Ovary (tissue), 9 donors: Measurements from ENCODE around the gene GPATCH8. TPM values are rescaled to one million over a fixed set of nuclear protein-coding genes. Genes with fewer than 3 reads are reported as not detected.

Source experiments
- DNase-seq, 5 donors: peaks; one replicate each; pipeline ENCODE4 v3.0.0-alpha.2; 2019 to 2020
- H3K27ac ChIP-seq, 2 donors: fragments of 200-600 bp; one replicate each; pipeline versions ENCODE4 v1.5.1 to v1.8.0; 2019 to 2022
- H3K27me3 ChIP-seq: fragments of 200-600 bp; one replicate; pipeline ENCODE4 v1.8.0; 2022
- H3K36me3 ChIP-seq: fragments of 200-600 bp; sonication (generic); one replicate; pipeline ENCODE4 v1.5.1; 2019
- H3K4me1 ChIP-seq: one replicate; pipeline ENCODE4 v1.8.1; 2013; ENCODE audit warnings: mild to moderate bottlenecking, moderate library complexity; ENCODE audit not compliant: insufficient read depth
- H3K4me3 ChIP-seq: fragments of 200-600 bp; sonication (generic); one replicate; pipeline ENCODE4 v1.5.1; 2017
- H3K9me3 ChIP-seq, 2 donors: fragments of 200-600 bp in 1 of 2; sonication (generic) in 1 of 2; one replicate each; pipeline versions ENCODE4 v1.5.1 to v1.8.1; 2013 to 2019; ENCODE audit warnings: mild to moderate bottlenecking in 1 of 2, moderate library complexity in 1 of 2
- EP300 ChIP-seq: sonication (generic); formaldehyde crosslinking; IDR thresholded peaks from one replicate; pipeline ENCODE4 v1.6.1; 2017; ENCODE audit warnings: antibody characterized with exemption
- POLR2A ChIP-seq: fragments of 450-650 bp; IDR thresholded peaks from one replicate; pipeline ENCODE4 v1.6.1; 2017; ENCODE audit warnings: antibody characterized with exemption, mild to moderate bottlenecking, moderate library complexity
- WGBS, 3 donors: extraction: QIAGEN DNeasy Blood & Tissue Kit in 1 of 3; methylation state at CpG; one replicate each; pipeline versions ENCODE4 v1.1.5 to v1.1.7; 2013 to 2017; 5-methylcytosine and 5-hydroxymethylcytosine counted together
- intact Hi-C, 4 donors: fragments of 100-400 bp; cut with DNase I; formaldehyde crosslinking; loops; one replicate each; pipeline versions ENCODE4 v1.11.0 to v1.15.1; 2022 to 2023
- polyA plus RNA-seq, 2 donors: library from polyadenylated mRNA; stranded (reverse); fragments of 200-250 nt in 1 of 2; fragments of 350-450 nt in 1 of 2; fragmentation: Illumina TruSeq in 1 of 2; extraction: RNeasy Lipid Tissue Mini Kit (QIAGEN cat#74804) in 1 of 2; gene quantifications; one replicate each; pipeline ENCODE4 v1.2.3, GENCODE V29; 2013 to 2014
- small RNA-seq: library from RNA; depleted of rRNA; stranded (forward); fragments of <200 nt; gene quantifications from one replicate; pipeline ENCODE3, GENCODE V24; 2016
- total RNA-seq, 7 donors: library from RNA; depleted of rRNA in 2 of 7; stranded (reverse); fragments of >200 nt in 2 of 7; fragmentation: NEBNext Ultra II Directional in 3 of 7; extraction: Animal tissue kit (Norgen Biotek cat#: 25700) in 3 of 7; gene quantifications; one replicate each; pipeline versions ENCODE4 v1.1.0 to v1.2.4, GENCODE V29; 2016 to 2023
- TF ChIP-seq, protein P1 (sequence below), 3 donors: fragments of 450-650 bp in 2 of 3; fragments of 200-600 bp in 1 of 3; IDR thresholded peaks; one replicate each; pipeline versions ENCODE4 v1.5.1 to v1.8.0; 2016 to 2022; ENCODE audit warnings: antibody characterized with exemption in 3 of 3, mild to moderate bottlenecking in 1 of 3
- donor health status: DM: no; HTN: no; CAD: no; lungs with moderate emphysema.
- donor health status: DM: no; HTN: no; CAD: no.
- donor health status: Bipolar disorder and iron deficiency.
- donor health status: DM: yes; HTN: yes; CAD: no.
- donor health status: DM: no; HTN: no; CAD: no.
- donor health status: DM: yes; HTN: yes; CAD: no.

The GPATCH8 gene
- total and polyA plus RNA-seq, 9 donors = 20.5 to 57.3 (median 43.5) TPM

DNA sequence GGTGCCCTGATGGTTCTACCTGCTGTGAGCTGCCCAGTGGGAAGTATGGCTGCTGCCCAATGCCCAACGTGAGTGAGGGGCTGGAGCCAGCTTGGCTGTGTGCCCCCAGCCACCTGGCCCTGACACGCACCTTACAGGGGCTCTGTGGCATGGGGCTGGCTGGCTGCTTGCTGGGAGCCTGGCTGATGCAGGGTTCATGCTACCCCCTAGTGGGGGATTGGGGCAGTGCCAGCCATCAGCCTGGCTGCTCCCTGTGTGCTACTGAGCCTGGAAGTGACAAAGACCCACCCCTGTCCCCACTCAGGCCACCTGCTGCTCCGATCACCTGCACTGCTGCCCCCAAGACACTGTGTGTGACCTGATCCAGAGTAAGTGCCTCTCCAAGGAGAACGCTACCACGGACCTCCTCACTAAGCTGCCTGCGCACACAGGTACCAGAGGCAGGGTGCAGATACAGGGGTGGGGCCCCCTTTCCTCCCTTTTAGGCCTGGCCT, 152.4 kb downstream of the GPATCH8 start:
- Histone ChIP-seq H3K36me3 (no peaks in the 10 kb centered on the region), H3K4me3 (no peak overlapping the region), H3K27ac (no peak overlapping the region), H3K9me3 (no peaks in the 10 kb centered on the region), H3K27me3 (no peaks in the 10 kb centered on the region), H3K4me1 (peaks cover 4% of the 10 kb centered on the region)
- WGBS, 3 donors = 65 to 66% (median 65%) methylated on average over 6 of the region's 6 CpGs
- DNase-seq = peak; percentile 46 to 74 (median 66)
- no peak for TF ChIP-seq POLR2A
- TF ChIP-seq, protein P1, sequence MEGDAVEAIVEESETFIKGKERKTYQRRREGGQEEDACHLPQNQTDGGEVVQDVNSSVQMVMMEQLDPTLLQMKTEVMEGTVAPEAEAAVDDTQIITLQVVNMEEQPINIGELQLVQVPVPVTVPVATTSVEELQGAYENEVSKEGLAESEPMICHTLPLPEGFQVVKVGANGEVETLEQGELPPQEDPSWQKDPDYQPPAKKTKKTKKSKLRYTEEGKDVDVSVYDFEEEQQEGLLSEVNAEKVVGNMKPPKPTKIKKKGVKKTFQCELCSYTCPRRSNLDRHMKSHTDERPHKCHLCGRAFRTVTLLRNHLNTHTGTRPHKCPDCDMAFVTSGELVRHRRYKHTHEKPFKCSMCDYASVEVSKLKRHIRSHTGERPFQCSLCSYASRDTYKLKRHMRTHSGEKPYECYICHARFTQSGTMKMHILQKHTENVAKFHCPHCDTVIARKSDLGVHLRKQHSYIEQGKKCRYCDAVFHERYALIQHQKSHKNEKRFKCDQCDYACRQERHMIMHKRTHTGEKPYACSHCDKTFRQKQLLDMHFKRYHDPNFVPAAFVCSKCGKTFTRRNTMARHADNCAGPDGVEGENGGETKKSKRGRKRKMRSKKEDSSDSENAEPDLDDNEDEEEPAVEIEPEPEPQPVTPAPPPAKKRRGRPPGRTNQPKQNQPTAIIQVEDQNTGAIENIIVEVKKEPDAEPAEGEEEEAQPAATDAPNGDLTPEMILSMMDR (IDR thresholded peaks at IDR 0.05) = peak; percentile 28 to 56 (median 38)
- intact Hi-C loops = loop anchor here in 1 of 4 donors (10.0 kb wide), 1 partner anchor 146 kb away; no protein-coding TSS in a partner anchor

DNA sequence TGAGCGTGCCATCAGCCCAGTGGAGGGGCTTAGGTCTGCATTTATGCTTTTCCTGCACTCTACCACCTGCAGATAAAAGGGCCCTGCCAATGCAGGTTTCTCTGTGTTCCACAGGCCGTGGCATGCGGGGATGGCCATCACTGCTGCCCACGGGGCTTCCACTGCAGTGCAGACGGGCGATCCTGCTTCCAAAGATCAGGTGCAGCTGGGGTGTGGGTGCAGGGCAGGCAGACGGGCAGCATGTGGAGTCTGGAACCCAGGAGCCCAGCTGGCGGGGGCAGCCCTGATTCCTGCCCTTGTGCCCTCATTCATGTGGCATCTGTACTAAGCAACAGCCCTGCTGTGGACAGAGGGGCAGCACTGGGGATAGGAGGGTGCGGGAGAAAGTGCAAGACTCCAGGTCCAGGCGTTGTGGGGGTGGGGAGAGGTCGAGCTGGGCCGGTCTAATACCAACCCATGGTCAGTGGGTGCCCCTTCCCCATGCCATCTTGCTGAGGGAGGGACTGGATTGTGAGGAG, 153.6 kb downstream of the GPATCH8 start:
- WGBS, 3 donors = 87 to 90% (median 89%) methylated on average over 12 of the region's 12 CpGs
- Histone ChIP-seq H3K36me3 (no peaks in the 10 kb centered on the region), H3K4me1 (peaks cover 5% of the 10 kb centered on the region), H3K9me3 (no peaks in the 10 kb centered on the region), H3K27ac (no peak overlapping the region), H3K4me3 (no peak overlapping the region), H3K27me3 (no peaks in the 10 kb centered on the region)
- DNase-seq = no peak
- TF ChIP-seq EP300 = no peak
- TF ChIP-seq, protein P1 (IDR thresholded peaks at IDR 0.05) = no peak
- no peak for TF ChIP-seq POLR2A
- intact Hi-C loops = loop anchor here in 1 of 4 donors (10.0 kb wide), 1 partner anchor 145 kb away; no protein-coding TSS in a partner anchor

DNA sequence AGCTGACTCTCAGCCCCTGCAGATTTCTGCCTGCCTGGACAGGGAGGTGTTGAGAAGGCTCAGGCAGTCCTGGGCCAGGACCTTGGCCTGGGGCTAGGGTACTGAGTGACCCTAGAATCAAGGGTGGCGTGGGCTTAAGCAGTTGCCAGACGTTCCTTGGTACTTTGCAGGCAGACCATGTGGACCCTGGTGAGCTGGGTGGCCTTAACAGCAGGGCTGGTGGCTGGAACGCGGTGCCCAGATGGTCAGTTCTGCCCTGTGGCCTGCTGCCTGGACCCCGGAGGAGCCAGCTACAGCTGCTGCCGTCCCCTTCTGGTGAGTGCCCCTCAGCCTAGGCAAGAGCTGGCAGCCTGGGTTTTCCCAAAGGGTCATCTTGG, 154.2 kb downstream of the GPATCH8 start:
- Histone ChIP-seq H3K4me1 (peaks cover 5% of the 10 kb centered on the region), H3K4me3 (no peak overlapping the region), H3K27ac (no peak overlapping the region), H3K36me3 (no peaks in the 10 kb centered on the region), H3K27me3 (no peaks in the 10 kb centered on the region), H3K9me3 (no peaks in the 10 kb centered on the region)
- no peak for DNase-seq
- TF ChIP-seq POLR2A = no peak
- TF ChIP-seq, protein P1 (IDR thresholded peaks at IDR 0.05) = no peak
- TF ChIP-seq EP300 = no peak
- intact Hi-C loops = no loop called here
- 75 to 85% (median 83%) methylated on average over 4 to 6 of the region's 6 CpGs for WGBS, 3 donors

DNA sequence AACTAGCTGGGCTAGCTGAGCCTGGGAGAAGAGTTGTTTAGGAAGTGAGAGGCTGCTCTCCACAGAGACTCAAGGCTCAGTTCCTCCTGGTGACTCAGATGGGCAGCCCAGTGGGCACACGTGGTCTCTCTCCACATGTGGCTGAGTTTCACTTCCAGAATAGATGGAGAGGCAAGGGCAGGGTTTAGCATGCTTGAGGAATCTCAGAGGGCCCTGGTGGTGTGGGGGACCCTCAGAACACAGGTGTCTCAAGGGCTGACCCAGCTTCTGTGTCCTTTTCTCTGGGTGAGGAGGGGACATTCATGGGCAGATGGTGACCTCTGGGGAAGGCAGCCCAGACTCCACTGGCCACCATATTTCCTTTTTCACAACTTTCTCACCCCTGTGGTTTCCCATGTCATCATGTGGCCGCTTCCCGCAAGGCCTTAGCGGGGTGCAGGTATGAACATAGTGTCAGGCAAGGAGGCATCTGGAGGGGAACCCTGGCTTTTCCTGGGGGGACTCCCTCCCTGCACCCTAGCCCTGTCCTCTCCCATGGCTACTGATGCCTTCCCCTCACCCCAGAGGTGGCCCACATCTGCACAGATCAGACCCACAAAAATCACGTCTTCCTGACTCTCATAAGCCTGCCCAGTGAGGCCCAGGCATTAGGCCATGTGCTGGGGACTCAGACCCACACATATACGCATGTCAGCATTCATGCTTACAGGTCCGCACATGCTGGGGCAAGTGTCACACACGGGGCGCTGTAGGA, 154.8 kb downstream of the GPATCH8 start:
- H3K4me3 ChIP-seq = no peak overlapping the region
- H3K27me3 ChIP-seq = no peaks in the 10 kb centered on the region
- TF ChIP-seq, protein P1 (IDR thresholded peaks at IDR 0.05) = no peak
- TF ChIP-seq POLR2A = no peak
- no peak for TF ChIP-seq EP300
- WGBS, 3 donors = 83 to 86% (median 86%) methylated on average over 9 of the region's 9 CpGs
- peaks cover 5% of the 10 kb centered on the region for H3K4me1 ChIP-seq
- H3K27ac ChIP-seq = no peak overlapping the region
- H3K36me3 ChIP-seq = no peaks in the 10 kb centered on the region
- no peaks in the 10 kb centered on the region for H3K9me3 ChIP-seq
- no peak for DNase-seq
- intact Hi-C loops = no loop called here

Small RNA genes within 50 kb of the gene (small RNA-seq; reads per million reads assigned to genes)
- not detected for gene RN7SL258P

Other genes with a start within 250 kb of the GPATCH8 start
- 1 to 10 TPM in 1 of 7 donors, under 1 TPM in 3, not detected in 3; 0.08 to 3.2 (median 0.35) TPM for gene SLC4A1, start 235.3 kb downstream of the GPATCH8 start, total RNA-seq
- not detected for gene SLC4A1, start 235.3 kb downstream of the GPATCH8 start, polyA plus RNA-seq
- gene RUNDC3A, start 194.8 kb downstream of the GPATCH8 start, total RNA-seq = 1 to 10 TPM in 3 of 7 donors, under 1 TPM in 4; 0.24 to 5.4 (median 0.69) TPM
- gene RUNDC3A, start 194.8 kb downstream of the GPATCH8 start, polyA plus RNA-seq = 1 to 10 TPM; 1.9 to 2.1 TPM
- 100 to 1,000 TPM in 1 of 7 donors, 10 to 100 TPM in 6; 47.7 to 111 (median 64.0) TPM for gene SLC25A39, start 178.6 kb downstream of the GPATCH8 start, total RNA-seq
- gene SLC25A39, start 178.6 kb downstream of the GPATCH8 start, polyA plus RNA-seq = 10 to 100 TPM; 15.9 to 46.1 TPM
- 100 to 1,000 TPM in 4 of 7 donors, 10 to 100 TPM in 3; 79.7 to 173 (median 112) TPM for gene GRN, start 158.1 kb downstream of the GPATCH8 start, total RNA-seq
- 10 to 100 TPM; 70.6 to 86.5 TPM for gene GRN, start 158.1 kb downstream of the GPATCH8 start, polyA plus RNA-seq
- 10 to 100 TPM in 6 of 7 donors, 1 to 10 TPM in 1; 8.5 to 23.7 (median 11.5) TPM for gene FAM171A2, start 139.6 kb downstream of the GPATCH8 start, total RNA-seq
- 1 to 10 TPM in 1 of 2 donors, under 1 TPM in 1; 0.17 to 3.6 TPM for gene FAM171A2, start 139.6 kb downstream of the GPATCH8 start, polyA plus RNA-seq
- 1 to 10 TPM in 6 of 7 donors, under 1 TPM in 1; 0.60 to 5.2 (median 2.2) TPM for gene ITGA2B, start 113.8 kb downstream of the GPATCH8 start, total RNA-seq
- gene ITGA2B, start 113.8 kb downstream of the GPATCH8 start, polyA plus RNA-seq = 1 to 10 TPM in 1 of 2 donors, under 1 TPM in 1; 0.88 to 1.6 TPM
- 10 to 100 TPM in 3 of 7 donors, 1 to 10 TPM in 4; 1.6 to 12.5 (median 9.3) TPM for gene FZD2, start 54.1 kb upstream of the GPATCH8 start, total RNA-seq
- gene FZD2, start 54.1 kb upstream of the GPATCH8 start, polyA plus RNA-seq = 1 to 10 TPM in 1 of 2 donors, under 1 TPM in 1; 0.08 to 5.3 TPM
- gene MEIOC, start 153.1 kb upstream of the GPATCH8 start, total RNA-seq = not detected
- under 1 TPM in 1 of 2 donors, not detected in 1; 0.07 TPM for gene MEIOC, start 153.1 kb upstream of the GPATCH8 start, polyA plus RNA-seq
- gene CCDC43, start 186.4 kb upstream of the GPATCH8 start, total RNA-seq = 10 to 100 TPM in 6 of 7 donors, 1 to 10 TPM in 1; 9.8 to 15.1 (median 11.3) TPM
- gene CCDC43, start 186.4 kb upstream of the GPATCH8 start, polyA plus RNA-seq = 10 to 100 TPM in 1 of 2 donors, 1 to 10 TPM in 1; 8.4 to 14.9 TPM
- 1 to 10 TPM; 3.1 to 9.7 (median 6.7) TPM for gene DBF4B, start 205.3 kb upstream of the GPATCH8 start, total RNA-seq
- 1 to 10 TPM; 5.6 to 6.8 TPM for gene DBF4B, start 205.3 kb upstream of the GPATCH8 start, polyA plus RNA-seq